Measurements from ENCODE around the gene SRSF5.

SRSF5 gene

DNA sequence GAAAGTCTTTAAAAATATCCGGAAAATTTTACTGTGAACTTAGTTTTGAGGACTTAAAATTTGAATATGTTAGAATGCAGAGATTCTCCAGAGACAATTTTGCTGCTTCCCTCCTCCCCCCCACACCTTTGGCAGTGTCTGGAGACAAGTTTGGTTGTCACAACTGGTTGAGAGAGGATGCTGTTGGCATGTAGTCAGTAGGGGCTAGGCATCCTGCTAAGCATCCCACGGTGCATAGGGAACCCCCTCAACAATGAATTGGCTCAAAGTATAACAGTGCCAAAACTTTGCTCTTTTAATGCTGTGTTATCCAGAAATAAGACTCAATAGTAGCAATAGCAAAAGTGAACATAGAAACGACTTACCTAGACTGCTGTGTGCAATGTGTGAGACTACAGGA, 3.6 kb downstream of the SRSF5 start:
- DNase-seq (ENCODE audit: low read depth), result no peak

DNA sequence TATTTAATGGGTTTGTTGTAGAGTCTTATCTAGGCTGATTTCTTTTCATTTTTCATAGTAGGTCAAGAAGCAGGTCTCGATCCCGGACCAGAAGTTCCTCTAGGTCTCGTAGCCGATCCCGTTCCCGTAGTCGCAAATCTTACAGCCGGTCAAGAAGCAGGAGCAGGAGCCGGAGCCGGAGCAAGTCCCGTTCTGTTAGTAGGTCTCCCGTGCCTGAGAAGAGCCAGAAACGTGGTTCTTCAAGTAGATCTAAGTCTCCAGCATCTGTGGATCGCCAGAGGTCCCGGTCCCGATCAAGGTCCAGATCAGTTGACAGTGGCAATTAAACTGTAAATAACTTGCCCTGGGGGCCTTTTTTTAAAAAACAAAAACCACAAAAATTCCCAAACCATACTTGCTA, 4.2 kb downstream of the SRSF5 start:
- DNase-seq (ENCODE audit: low read depth), result no peak

DNA sequence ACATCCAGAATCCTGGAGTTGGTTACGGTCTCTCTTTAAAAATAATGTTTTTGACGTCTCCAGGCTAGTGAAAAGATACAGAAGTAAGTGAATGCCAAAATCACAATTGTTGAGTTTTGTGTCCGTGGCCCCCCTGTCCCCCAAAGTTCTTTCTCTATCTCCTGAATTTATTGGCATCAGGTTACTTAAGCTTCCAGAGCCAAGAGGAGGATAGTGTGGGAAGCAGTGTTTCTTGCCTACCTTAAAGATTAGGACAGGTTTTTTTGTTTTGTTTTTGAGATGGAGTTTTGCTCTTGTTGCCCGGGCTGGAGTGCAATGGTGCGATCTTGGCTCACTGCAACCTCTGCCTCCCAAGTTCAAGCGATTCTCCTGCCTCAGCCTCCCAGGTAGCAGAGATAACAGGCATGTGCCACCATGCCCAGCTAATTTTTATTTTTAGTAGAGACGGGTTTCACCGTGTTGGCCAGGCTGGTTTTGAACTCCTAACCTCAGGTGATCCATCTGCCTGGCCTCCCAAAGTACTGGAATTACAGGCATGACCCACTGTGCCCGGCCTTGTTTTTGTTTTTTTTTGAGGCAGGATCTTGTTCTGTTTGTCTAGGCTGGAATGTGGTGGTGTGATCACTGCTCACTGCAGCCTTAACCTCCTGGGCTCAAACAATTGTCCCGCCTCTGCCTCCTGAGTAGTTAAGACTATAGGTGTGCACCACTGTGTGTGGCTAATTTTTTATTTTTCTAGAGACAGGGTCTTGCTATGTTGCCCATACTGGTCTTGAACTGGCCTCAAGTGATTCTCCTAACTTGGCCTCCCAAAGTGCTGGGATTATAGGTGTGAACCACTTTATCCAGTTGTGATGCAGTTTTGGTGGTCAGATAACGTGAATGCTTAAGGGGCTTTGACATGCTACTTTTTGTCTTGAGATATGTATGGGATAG, 5.4 kb downstream of the SRSF5 start:
- no peak for DNase-seq (ENCODE audit: low read depth)

GRCh38 chr14:69773571-69774276, 6.8 kb downstream of the SRSF5 start:
- no peak for DNase-seq (ENCODE audit: low read depth)

- DNase-seq (ENCODE audit: low read depth), result no peak
Observed at GRCh38 chr14:69775012-69775411, 8.1 kb downstream of the SRSF5 start.

DNA sequence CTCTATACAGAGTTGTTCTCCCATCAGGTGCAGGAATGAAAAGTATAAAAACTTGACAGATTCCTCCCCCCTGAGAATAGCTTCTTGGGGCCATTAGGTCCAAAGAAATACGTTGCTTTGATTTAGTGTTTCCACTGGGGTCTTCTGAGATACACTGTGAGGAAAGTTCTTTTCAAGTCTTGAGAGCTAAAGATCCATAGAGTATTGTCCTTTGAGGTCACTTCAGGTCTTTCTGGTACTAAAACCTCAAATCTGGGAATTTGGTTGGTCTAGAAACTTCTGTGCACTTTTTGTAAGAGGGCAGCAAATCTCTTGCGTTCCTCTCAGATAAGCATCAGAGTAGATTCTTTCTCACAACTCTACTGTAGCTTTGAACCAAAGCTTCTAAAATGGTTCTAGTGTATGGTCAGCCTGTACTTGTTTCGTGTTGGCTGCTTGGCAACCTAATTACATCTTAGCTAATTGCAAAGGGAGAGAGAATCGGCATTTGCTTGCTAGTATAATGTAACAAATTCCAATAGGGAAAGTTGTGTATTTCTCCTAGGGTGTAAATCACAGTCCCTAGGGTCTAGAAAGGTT, 10.0 kb downstream of the SRSF5 start:
- DNase-seq (ENCODE audit: low read depth), result no peak

DNA sequence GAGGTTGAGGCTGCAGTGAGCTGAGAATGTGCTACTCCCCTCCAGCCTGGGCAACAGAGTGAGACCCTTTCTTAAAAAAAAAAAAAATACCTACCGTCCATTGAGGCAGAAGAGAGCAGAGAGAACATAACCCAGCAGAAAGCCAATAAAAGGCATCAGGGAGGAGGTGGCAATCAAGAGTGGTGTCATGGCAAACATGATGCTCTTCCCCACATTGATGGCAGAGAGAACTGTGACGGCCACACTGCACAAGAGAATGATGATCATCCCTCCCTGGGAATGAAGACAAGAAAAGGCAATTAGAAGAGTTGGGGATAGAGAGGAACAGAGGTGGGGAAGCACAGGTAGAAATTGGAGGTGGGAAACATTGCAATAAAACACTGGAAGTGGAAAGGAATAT, 12.1 kb downstream of the SRSF5 start:
- no peak for DNase-seq (ENCODE audit: low read depth)

- DNase-seq (ENCODE audit: low read depth), result no peak
Observed at GRCh38 chr14:69780092-69780491, 13.2 kb downstream of the SRSF5 start.

- no peak for DNase-seq (ENCODE audit: low read depth)
Observed at GRCh38 chr14:69780952-69781351, 14.0 kb downstream of the SRSF5 start.

- no peak for DNase-seq (ENCODE audit: low read depth)
Observed at GRCh38 chr14:69784942-69785341, 18.0 kb downstream of the SRSF5 start.

GRCh38 chr14:69786603-69787002, 19.7 kb downstream of the SRSF5 start:
- no peak for DNase-seq (ENCODE audit: low read depth)

DNA sequence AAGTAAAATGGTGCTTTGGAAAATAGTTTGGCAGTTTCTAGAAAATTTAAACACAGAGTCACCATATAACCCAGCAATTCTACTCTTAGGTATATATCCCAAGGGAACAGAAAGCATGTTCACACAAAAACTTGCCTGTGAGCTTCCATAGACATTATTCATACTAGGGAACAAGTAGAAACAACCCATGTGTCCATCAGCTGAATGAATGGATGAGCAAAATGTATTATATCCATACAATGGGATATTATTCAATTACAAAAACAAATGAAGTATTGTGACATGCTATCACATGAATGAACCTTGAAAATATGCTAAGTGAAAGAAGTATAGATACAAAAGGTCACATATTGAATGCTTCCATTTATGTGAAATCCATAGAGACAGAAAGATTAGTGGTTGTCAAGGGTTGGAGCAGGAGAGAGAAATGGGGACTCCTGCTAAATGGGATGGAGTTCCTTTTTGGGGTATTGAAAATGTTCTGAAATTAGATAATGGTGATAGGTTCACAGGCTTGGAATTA, 22.2 kb downstream of the SRSF5 start:
- no peak for DNase-seq (ENCODE audit: low read depth)

DNA sequence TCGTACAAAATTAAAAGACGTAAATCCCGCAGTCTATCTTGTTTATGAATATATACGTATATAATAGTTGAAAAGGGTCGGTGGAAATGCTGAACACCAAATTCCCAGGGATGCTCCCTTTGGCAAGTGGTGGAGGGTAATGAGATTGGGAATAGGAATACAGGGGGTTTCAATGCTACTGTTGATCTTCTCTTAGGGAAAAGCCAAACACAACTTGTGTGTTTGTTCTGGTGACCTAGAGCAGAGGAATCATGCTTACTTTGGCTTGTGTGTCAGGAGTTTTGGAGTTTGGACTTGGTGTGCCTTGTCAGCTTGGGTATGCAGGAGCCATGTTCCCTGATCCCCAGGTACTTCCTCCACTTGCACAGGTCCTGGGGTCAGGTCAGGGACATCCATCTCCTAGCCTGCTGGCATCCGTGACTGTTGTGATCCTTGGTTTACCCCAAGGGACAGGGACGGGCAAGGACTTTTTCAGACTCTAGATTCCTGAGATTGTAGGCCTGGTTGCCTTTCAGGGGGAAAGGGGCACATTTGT, 26.0 kb downstream of the SRSF5 start:
- no peak for DNase-seq (ENCODE audit: low read depth)

DNA sequence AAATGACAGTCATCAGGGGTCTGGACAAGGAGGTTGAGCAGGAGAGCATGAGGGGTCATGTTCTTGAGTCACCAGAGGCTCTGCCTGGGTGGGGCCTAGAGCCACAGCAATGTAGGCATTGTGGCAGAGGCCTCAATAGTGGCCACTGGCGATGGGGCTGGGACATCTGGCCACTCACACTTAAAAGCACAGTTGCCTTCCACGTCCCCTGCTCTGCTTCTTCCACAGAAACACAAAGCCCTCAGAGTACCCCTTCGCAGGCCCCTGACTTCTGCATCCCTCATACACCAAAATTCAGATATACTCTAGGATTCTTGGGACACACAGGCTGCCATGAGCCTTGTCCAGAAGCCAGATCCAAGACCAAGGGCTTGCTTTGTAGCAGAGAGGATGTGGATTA, 27.8 kb downstream of the SRSF5 start:
- DNase-seq (ENCODE audit: low read depth), result no peak

DNA sequence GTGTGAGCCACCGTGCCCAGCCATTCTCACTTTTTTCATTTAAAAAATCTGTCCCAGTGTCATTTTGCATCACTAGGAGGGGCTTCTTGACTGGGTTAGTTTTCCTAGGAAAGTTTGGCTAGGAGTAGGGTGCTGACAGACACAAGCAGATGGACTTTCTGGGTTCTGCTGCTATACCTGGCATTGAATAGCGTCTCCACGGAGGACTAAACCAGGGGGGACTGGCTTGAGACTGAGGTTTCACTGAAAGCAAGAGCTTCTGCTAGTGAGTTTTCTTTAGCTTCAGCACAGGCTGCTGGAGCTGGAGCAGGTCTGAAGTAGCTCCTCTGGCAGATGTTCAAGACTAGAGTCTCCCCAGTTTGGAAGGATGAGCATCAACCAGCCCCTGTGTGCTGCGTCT, 28.7 kb downstream of the SRSF5 start:
- no peak for DNase-seq (ENCODE audit: low read depth)

GRCh38 chr14:69796797-69797500, 30.0 kb downstream of the SRSF5 start, which contains the start of gene SLC10A1:
Gene SLC10A1 (minus strand): TSS chr14:69797241. CDS start chr14:69797155, 86 bp downstream.
- DNase-seq (ENCODE audit: low read depth), result no peak

DNA sequence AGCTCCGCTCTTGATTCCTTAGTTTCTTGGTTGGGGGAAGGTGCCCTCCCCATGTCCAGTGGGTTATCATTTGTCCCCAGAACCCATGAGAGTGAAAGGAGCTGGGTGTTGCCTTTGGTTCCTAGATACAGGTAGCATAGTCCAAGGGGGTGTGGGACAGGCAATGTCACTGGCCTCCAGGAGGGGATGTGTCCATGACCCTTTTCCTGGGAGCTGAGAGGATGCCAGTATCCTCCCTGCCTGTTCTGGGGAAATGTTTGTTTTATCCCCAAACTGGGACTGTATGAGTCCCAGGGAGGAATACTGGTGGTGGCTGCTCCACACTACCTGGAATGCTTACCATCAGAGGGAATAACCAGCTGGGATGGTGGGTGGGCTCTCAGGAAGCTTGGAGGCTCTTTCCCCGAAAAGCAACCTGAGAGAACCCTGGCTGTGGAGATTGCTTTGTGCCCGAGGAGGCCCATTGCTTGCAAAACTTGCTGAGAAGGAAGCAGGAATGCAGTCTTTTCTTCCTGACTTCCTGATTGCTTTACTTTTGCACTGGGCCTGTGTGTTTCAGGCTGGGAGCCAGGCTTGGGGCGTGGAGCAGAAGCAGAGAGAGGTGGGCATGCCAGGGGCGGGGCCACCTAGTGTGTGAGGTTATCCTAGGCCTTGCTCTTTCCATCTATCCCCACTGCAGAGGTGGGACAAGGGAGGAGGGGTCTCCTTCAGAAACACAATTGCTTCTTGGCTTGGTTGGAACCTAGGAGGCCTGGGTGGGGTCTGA, 30.8 kb downstream of the SRSF5 start:
- DNase-seq (ENCODE audit: low read depth), result no peak

GRCh38 chr14:69798339-69798735, 31.4 kb downstream of the SRSF5 start:
- no peak for DNase-seq (ENCODE audit: low read depth)

DNA sequence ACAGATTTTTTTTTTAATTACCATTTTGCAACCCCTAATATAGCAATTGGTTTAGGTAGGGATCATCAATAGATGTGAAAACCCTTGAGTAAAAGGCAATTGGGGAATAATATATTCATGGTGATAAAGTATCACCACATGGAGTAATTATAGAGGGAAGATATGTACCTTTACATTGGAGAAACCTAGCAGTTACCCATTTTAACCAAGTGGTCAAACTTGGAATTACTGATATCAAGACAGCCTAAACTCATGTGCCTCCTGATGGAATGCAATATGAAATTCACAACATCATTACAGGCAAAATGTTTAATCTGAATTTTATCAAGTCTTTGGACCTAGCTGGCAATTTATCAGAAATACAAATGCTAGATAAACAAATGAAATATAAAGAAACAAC, 36.8 kb downstream of the SRSF5 start:
- no peak for DNase-seq (ENCODE audit: low read depth)

- DNase-seq (ENCODE audit: low read depth), result no peak
Observed at GRCh38 chr14:69804902-69805301, 38.0 kb downstream of the SRSF5 start.

DNA sequence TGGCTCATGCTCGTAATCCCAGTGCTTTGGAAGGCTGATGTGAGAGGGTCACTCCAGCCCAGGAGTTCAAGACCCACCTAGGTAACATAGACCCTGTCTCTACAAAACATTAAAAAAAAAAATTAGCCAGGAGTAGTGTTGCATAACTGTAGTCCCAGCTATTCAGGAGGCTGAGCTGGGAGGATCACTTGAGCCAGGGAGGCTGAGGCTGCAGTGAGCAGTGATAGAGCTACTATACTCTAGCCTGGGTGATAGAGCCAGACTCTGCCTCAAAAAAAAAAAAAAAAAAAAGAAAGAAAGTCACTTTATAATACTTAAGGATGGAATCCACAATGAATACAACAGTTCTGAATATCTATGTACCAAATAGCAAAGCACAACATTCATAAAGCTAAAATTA, 40.2 kb downstream of the SRSF5 start:
- DNase-seq (ENCODE audit: low read depth), result no peak

Measured in stromal cell of bone marrow (primary cell).